ENCODE data around the gene PGAM1. TPM values are rescaled to one million over a fixed set of nuclear protein-coding genes. Genes with fewer than 3 reads are reported as not detected.
A peak's percentile ranks its signal among the peaks of the same experiment; 100 is the strongest.
"Not testable (repeated sequence)": the region's sequence is repeated elsewhere in the genome, so short reads cannot be mapped to it uniquely, and the experiment has no call there.

The PGAM1 gene
- total RNA-seq, 1 donor from 2014 or later, result 433 TPM

DNA sequence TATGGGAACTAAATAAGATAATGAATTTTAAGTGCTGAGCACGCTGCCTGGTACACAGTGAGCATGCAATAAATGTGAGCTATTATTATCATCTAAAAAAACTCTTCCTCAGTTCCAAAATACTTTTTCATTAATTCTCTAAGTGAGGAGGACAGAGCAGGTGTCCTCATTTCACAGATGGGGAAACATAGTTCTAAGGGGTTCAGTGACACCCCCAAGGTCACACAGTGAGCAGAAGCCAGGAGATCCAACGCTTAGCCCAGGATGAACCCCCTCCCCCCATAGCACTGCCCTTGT, 18.1 kb upstream of the PGAM1 start:
- no peak for DNase-seq (ENCODE audit: low read depth)

DNA sequence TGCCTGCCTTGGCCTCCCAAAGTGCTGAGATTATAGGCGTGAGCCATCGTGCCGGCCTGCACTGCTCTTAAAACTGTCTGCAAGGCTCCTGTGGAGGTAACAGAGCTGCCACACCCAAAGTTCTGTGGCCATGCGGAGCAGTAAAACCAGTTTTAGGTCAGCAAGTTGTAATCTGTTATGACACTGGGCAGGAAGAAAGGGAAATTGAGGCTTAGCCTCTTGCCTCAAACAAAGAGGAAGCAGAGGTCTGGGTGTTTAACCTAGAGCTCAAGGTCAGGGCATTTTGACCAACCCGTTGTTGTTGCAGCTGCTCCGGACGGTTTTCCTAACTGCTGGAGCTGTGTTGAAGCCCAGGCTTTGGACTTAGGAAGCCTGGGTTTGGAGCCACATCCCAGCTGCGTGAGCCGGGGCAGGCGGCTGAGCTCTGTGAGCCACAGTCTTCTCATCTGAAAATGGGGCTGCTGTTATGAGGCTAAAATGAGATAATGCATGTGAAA, 17.4 kb upstream of the PGAM1 start:
- no peak for DNase-seq (ENCODE audit: low read depth)

DNA sequence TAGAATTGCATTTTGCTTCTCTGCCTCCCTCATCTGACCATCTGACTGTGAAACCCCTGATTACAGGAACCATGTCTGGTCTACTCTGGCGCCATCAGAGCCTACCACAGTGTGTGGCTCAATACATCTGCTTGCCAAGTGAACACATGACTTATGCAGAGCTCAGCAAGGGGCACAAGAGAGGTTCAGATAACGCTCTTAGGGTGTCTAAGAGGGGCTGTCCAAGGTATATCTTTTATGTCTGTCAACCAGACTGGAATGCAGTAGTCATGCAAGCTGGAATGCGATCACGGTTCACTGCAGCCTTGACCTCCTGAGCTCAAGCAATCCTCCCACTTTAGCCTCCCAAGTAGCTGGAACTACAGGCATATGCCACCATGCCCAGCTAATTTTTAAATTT, 14.6 kb upstream of the PGAM1 start:
- peak; percentile 74 for DNase-seq (ENCODE audit: low read depth)

DNA sequence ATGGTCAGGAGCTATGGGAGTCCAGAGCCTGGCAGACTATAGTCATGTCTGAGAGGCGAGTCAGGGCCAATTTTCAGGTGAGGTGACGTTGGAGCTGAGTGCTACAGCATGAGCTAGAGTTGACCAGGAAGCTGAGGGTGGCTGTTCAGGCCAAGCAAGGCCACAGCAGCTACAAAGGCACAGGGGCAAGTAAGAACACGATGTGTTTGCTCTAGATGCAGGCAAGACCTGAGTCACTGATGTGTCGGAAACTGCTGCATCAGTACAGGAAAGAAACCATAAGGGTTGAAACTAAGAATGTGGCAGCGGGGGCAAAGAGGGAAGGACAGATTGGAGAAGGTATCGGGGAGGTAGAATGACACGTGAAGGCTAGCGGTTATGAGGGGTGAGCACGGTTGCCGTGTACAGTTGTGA, 13.1 kb upstream of the PGAM1 start:
- peak; percentile 74 for DNase-seq (ENCODE audit: low read depth)

DNA sequence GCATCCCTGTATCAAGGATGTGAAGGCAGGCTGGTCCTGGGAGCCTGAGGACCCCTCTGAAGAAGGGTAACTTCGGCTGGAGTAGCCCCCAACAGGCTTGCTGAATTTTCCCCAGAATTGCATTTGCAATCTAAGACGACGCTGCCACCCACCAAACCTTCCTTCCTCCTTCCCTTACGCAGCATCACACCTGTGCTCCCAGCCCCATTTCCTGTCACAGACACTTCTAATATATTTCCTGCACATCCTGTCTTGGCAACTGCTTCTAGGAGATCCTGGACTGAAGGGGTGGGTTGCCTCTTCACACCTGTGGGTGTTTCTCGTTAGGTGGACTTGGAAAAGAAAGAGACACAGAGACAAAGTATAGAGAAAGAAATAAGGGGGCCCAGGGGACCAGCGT, 9.4 kb upstream of the PGAM1 start:
- DNase-seq (ENCODE audit: low read depth), result no peak

DNA sequence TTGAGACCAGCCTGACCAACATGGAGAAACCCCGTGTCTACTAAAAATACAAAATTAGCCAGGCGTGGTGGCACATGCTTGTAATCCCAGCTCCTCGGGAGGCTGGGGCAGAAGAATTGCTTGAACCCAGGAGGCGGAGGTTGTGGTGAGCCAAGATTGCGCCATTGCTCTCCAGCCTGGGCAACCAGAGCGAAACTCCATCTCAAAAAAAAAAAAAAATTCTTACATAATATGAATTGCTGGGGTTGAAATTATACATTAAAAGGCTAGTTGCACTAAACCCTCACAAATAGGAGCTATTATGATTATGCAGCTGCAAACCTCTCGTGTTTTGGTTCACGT, 2.3 kb upstream of the PGAM1 start:
- DNase-seq (ENCODE audit: low read depth), result not testable (repeated sequence)

DNA sequence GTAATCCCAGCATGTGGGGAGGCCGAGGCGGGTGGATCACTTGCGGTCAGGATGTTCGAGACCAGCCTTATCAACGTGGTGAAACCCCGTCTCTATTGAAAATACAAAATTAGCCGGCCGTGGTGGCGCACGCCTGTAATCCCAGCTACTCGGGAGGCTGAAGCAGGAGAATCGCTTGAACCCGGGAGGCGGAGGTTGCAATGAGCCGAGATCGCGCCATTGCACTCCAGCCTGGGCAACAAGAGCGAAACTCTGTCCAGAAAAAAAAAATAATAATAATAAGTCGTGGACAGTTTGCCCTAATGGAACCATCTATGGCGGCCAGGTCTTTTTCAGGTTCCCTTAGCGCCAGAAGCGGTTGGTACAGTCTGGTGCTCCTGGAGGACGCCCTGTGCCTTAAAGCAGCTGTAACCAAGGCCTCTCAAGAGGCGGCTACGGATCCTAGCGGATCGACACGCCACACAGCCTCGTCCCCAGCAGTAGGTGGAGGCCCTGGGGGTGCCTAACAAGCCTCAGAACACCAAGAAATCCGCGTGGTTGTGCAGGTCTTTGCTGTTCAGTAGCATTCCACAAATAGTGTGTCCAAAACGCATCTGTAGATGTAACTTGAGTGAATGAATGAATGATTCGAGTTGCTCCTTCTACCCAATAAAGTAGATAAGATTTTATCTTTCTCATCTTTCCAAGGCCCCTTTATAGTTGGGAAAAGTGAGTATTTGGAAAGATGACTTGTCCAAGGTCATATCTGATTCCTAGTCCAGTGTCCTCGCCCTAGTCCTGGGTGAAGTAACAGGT, 982 bp downstream of the PGAM1 start:
- DNase-seq (ENCODE audit: low read depth), result no peak

DNA sequence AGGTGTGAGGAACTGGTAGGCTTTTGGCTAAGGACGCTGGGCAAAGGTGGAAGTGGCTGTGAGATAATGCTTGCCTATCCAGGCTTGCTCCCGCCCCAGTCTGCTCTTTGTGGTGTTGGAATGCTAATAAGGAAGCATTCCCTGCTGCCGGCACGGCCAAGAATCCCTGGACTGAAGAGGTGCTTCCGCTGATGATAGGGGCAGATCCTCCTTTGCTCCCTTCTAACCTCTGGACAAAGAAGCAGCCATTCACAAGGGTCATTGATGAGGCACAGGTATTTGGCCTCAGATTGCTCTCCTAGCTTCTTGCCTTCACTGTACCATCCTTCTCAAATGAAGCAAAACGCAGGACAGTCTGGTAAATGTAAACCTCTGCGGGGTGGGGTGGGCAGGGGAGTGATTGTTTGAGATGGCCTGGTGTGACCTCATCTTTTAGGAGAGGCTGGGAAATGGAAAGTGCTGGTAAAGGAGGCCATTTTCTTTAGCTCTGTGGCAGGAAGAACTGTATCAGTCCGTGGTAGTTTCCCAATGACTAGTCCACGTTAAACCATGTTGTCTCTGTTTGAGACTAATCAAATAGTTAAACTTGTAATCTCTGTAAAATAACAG, 1.7 kb downstream of the PGAM1 start:
- DNase-seq (ENCODE audit: low read depth), result no peak

DNA sequence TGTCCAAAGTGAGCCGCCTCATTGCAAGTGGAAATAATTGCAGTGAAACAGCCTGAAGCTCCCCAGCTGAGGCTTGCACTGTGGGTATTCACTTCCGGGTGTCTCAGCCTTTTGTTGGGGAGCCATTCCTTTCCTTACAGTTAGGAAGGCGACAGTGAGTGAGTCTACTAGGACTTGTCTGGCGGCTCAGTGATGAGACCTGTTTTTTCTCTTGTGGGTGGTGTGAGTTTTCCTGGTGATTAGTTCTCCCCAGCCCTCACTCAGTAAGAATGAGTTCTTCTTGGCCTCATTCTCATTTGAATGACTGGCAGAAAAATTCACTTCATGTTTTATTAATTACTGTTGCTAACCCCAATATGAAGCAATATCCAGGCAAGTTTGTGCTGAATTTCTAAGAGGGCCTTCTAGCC, 2.6 kb downstream of the PGAM1 start:
- DNase-seq (ENCODE audit: low read depth), result no peak

DNA sequence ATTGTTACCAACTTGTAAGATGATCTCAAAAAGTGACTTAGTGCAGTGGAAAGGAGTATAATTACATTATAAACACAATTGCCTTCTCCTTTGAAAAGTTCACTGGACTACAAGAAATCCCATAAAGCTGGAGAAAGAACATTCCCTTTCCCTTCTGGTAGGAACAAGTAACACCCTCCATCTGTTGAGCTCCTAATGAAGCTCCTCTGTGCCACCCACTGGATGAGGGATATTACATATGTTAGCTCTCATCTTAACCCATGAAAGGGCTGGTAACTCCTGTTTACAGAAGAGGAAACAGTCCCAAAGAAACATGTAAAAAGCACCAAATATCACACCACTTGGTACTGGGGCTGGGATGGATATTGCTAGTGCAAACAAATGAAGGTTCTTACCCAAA, 8.1 kb downstream of the PGAM1 start:
- DNase-seq (ENCODE audit: low read depth), result no peak

DNA sequence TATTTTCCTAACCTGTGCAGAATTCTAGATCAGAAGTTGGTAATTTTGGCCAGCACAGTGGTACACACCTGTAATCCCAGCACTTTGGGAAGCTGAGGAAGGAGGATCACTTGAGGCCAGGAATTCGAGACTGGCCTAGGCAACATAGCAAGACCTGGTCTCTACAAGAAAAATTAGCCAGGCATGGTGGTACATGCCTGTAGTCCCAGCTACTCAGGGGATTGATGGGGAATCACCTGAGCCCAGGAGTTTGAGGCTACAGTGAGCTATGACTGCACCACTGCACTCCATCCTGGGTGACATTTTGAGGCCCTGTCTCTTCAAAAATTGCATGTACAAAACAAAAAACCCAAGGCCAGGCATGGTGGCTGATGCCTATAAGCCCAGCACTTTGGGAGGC, 8.6 kb downstream of the PGAM1 start:
- DNase-seq (ENCODE audit: low read depth), result no peak

DNA sequence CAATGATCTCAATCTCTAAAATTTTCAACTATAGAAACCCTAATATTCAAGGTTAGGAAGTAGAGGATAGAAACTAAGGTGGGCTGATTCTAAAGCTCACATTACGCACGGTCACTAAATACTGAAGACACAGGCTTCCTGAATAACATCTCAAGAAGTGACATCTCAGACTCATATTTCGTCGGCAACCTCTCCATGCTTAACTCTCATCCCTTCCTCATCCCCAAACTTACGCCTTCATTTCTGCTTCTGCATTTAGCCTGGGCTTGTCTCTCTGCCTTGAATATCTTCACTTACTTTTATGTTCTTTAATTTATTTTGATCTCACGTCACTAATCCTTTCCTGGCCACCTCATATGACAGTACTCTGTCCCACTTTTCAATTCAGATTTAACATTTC, 9.2 kb downstream of the PGAM1 start:
- DNase-seq (ENCODE audit: low read depth), result no peak

DNA sequence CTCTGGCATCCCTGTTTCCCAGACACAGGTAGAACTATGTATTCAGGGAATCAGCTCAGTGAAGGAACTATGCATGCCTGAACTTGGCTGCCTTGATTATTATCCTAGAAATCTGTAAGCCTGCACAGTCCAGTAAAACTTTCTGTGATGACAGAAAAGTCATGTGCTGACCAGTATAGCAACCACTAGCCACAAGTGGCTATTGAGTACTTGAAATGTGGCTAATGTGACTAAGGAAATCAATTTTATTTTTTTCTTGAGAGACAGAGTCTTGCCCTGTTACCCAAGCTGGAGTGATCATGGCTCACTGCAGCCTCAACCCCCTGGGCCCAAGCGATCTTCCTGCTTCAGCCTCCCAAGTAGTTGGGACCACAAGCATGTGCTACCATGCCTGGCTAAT, 16.3 kb downstream of the PGAM1 start:
- DNase-seq (ENCODE audit: low read depth), result no peak

DNA sequence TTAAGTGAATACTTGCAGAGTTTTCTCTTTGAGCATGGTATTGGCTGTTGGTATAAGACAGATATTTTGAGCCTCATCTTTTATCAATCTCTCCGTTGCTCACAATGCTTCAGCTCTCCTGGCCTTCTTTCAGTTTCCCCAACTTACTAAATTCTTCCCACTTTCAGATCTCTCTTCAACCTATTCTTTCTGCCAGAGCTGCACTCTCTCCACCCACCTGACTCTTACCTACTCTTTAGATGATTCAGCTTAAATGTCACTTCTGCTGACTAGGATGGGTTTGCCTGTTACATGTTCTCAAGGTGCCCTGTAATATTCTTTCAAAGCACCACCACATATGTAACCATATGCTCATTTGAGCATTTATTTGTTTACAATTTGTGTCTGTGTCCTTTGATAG, 18.2 kb downstream of the PGAM1 start:
- DNase-seq (ENCODE audit: low read depth), result no peak

DNA sequence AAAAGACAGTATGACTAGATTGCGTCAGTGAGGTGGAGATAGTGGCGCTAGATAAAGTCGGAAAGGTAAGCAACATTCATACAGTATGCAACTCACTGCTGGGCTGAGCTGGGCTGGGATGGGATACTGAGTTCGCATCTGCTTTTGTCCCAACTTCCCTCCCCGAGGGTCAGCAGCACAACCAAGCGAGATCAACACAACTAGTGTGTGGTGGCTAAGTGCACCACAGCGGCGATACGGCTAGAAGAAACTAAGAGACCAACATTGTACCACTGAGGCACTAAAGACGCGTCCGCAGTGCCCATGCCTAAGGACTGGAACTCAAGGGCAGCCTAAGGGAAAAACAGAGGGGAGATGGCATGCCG, 19.3 kb downstream of the PGAM1 start:
- no peak for DNase-seq (ENCODE audit: low read depth)

DNA sequence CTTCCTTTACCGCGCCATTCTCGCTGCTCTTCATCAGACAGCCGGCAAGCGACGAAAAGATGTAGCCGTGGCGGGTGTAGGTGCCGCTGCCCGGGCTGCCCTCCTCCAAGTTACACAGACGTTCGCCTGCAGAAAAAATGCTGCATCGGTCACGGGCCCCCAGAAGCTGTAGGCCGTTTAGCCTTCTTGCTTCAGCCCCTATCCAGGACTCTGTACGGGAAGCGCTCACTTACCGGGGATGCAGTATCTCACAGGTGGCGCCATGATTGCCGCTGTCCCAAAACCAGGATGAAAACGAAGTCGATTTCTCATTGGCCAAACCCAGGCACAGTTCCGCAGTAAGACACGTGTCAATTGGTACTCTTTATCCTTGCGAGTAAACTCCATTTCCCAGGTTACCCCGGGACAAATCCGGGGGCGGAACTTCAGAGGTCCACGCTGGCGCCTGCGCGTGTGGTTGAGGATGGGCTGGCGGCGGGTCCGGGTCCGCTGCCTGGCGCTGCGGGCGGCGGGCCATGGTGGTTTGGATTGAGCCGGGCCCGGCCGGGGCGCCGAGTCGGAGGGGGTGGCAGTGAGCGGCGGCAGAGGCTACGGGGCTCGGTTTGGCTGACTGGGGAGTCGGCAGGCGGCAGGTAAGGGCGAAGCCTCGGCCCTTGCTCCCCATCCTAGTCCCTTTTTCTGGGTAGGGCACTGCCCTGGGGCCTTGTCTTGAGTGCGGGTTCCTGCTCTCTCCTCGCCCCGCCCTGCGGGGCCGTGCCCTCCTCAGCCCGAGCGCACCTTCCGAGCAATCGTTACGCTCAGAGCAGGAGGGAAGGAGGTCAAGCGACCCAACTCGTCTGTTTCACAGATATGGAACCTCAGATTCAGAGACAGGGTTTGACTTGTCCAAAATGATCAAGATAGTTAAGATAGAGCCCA, 20.0 kb downstream of the PGAM1 start, which contains the start of the genes EXOSC1 and ZDHHC16:
Gene EXOSC1 (minus strand): TSS at position 285 of the 918 bp plus-strand sequence. CDS start 21 bp downstream, at position 264.
Gene ZDHHC16 (plus strand): TSS at position 454 of the 918 bp plus-strand sequence. CDS start 5,501 bp downstream, outside the sequence.
- peak; percentile 97 for DNase-seq (ENCODE audit: low read depth)

DNA sequence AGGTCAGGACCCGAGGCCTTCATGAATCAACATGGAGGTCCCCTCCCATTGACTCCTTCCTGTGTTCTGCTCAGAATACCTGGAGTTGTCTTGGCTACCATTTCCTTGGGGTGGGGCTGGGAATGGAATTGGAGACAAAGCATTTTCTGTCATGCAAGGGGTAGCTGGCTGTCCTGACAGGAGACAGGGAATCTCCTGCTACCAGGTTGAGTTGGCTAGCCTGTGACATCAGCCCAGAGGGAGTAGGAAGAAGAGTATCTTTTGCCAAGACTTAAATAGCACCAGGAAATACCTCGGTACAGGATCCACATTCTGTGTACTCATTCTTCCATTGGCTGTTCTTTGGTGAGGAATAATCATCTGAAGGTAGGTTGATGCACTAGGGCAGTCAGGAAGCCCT, 24.8 kb downstream of the PGAM1 start:
- DNase-seq (ENCODE audit: low read depth), result no peak

DNA sequence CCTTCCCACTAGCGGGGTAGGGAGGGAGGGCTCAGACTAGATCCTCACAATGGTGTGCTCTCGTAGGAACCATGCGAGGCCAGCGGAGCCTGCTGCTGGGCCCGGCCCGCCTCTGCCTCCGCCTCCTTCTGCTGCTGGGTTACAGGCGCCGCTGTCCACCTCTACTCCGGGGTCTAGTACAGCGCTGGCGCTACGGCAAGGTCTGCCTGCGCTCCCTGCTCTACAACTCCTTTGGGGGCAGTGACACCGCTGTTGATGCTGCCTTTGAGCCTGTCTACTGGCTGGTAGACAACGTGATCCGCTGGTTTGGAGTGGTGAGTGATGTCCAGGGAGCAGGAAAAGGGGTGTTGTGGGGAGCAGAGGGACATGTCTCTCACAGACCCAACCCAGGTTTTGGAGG, 25.6 kb downstream of the PGAM1 start:
- no peak for DNase-seq (ENCODE audit: low read depth)

DNA sequence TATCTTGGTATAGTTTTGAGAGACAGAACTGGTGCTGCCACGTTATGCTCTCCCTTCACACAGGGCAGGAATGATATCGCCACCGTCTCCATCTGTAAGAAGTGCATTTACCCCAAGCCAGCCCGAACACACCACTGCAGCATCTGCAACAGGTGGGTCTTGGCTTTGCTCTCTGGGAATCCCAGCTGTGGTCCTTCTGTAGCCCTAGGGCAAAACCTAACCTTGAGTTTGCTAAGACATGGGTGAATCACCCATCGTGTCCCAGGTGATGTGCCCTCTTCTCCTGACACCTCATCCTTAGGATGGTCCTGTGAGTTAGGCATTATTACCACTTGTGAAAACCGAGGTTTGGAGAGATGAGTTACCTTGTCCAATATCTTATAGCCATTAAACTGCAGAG, 26.4 kb downstream of the PGAM1 start:
- no peak for DNase-seq (ENCODE audit: low read depth)

DNA sequence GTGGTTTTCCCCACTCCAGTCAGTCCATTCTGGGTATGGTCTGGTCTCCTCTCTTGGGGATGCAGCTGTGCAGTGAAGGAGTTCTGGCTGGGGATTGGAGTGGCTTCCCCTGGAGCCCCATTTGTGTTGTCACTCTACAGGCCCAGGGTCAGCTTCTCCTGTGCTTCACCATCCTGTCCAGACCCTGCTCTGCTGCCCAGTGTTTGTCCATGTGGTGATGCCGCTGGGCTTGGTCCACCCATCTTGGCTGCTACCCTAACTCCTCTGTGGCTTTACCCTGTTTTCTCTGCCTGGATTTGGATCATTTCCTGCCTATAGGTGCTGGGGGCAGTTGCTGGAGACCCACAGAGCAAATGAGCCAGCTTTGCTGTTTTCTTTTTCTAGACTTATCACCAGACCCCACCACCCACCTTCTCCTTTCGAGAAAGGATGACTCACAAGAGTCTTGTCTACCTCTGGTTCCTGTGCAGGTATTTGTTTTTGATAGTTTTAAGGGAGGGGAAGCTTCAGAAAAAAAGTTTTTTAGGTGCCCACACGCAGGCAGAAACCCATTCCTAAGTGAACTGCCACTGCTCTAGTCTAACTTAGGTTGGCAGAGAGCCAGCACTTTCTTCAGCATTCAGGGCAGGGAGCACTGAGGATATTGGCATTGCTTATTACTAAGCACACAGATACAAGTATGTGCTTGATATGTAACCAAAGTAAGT, 28.5 kb downstream of the PGAM1 start:
- peak; percentile 49 for DNase-seq (ENCODE audit: low read depth)

DNA sequence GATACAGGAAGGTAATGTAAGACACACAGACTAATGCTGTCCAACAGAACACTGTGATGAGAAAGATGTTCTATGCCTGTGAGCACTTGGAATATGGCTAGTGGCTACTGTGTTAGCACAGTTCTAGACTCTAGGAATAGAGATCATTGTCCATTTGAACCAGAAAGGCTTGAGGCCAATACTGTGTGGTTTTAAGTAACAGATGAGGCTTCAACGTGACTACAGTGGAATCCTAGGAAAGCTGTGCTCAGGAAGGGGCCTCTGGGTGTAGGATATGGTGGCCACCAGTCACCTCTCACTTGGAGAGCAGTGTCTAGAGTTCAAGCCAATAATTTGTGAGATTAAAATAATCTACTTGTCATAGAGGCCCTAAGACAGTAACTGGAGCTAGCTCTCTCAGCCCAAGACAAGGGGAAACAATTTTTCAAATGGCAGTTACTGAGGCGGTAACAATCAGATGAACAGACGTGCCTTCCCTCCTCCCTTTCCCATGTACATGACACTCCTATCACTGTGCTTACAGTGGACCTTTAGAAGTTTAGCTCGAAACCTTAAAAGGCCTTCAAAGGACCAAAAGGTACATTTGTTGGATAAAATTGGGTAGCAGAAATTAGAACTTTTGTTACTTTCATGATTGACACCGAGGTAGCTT, 30.2 kb downstream of the PGAM1 start:
- DNase-seq (ENCODE audit: low read depth), result no peak

Measured in renal cortical epithelial cell (primary cell).